Measurements from ENCODE around the gene NELL1.

DNA sequence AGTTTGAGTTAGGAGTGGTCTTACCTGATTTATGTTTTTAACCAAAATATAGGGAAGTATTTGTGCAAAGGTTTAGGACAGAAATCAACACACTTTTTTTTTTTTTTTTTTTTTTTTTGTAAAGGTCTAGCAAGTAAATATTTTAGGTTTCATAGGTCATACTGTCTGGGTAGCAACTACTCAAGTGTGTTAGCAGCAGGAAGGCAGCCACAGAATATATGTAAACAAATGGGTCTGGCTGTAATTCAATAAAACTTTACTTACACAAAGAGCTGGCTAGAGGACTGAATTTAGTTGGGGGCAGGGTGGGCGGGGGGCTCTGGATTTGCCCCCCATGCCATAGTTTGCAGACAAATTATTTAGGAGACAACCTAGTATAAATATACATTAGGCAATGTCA is 510.4 kb downstream of the NELL1 start:
- TF ChIP-seq, protein P1, sequence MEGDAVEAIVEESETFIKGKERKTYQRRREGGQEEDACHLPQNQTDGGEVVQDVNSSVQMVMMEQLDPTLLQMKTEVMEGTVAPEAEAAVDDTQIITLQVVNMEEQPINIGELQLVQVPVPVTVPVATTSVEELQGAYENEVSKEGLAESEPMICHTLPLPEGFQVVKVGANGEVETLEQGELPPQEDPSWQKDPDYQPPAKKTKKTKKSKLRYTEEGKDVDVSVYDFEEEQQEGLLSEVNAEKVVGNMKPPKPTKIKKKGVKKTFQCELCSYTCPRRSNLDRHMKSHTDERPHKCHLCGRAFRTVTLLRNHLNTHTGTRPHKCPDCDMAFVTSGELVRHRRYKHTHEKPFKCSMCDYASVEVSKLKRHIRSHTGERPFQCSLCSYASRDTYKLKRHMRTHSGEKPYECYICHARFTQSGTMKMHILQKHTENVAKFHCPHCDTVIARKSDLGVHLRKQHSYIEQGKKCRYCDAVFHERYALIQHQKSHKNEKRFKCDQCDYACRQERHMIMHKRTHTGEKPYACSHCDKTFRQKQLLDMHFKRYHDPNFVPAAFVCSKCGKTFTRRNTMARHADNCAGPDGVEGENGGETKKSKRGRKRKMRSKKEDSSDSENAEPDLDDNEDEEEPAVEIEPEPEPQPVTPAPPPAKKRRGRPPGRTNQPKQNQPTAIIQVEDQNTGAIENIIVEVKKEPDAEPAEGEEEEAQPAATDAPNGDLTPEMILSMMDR (IDR thresholded peaks at IDR 0.05): no peak
- TF ChIP-seq POLR2AphosphoS5 (IDR thresholded peaks at IDR 0.05): no peak
- TF ChIP-seq EP300 (IDR thresholded peaks at IDR 0.05; ENCODE audit: low read depth): no peak
- TF ChIP-seq POLR2A (IDR thresholded peaks at IDR 0.05): no peak

Data from transverse colon (tissue), 4 donors.